Measurements from ENCODE around the gene PSMD9. TPM values are rescaled to one million over a fixed set of nuclear protein-coding genes. Genes with fewer than 3 reads are reported as not detected.
A peak's percentile ranks its signal among the peaks of the same experiment; 100 is the strongest.

Gene PSMD9
- total RNA-seq, 1 donor from 2014 or later: 43.0 TPM

DNA sequence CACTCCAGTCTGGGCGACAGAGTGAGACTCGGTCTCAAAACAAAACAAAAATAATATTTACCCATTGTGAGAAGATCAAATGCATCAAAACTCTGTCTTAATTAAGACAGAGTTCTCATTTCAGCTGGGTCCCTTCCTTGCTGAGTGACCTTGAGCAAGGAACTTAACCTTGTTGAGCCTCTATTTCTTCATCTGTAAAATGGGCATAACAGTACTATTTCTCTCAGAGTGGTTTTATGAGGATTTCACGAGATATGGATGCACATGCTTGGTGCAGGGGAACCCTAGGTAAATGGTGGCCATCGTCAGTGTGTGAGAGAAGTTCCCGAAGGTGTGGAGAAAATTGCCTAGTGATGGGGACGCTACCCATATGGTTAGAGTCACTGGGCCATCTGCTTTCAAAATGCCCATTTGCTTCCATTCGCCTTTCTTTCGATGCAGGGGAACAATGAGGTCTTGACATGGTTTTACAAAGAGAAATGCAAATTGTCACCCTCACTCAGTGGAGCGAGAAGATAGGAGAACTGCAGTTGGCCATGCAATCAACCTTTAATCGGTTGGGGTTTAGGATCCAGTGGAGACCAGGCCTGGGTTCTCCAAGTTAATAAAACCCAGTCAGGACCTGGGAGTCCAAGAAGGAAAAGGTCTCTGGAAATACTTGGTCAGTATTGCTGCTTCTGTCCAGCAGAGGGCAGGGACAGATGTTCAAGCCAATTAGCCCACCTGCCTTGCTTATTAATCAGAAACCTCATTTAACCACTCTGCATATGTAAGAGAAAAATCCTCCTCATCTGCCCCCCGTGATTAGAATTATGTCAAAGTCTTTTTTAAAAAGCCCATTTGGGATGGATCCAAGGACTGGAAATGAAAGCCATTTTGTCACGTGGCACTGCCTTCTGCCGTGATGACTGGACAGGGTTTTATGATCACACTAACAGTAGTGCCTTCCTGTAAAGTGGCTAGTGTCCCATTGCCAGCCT is 67.0 kb downstream of the PSMD9 start:
- no peaks in the 10 kb centered on the region for H3K9me3 Mint-ChIP-seq
- no peak overlapping the region for H3K27ac Mint-ChIP-seq
- H3K27me3 Mint-ChIP-seq: peaks cover 11% of the 10 kb centered on the region
- no peaks in the 10 kb centered on the region for H3K4me1 Mint-ChIP-seq (ENCODE audit: unreplicated experiment)
- TF ChIP-seq, protein P1, sequence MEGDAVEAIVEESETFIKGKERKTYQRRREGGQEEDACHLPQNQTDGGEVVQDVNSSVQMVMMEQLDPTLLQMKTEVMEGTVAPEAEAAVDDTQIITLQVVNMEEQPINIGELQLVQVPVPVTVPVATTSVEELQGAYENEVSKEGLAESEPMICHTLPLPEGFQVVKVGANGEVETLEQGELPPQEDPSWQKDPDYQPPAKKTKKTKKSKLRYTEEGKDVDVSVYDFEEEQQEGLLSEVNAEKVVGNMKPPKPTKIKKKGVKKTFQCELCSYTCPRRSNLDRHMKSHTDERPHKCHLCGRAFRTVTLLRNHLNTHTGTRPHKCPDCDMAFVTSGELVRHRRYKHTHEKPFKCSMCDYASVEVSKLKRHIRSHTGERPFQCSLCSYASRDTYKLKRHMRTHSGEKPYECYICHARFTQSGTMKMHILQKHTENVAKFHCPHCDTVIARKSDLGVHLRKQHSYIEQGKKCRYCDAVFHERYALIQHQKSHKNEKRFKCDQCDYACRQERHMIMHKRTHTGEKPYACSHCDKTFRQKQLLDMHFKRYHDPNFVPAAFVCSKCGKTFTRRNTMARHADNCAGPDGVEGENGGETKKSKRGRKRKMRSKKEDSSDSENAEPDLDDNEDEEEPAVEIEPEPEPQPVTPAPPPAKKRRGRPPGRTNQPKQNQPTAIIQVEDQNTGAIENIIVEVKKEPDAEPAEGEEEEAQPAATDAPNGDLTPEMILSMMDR (conservative IDR thresholded peaks at IDR 0.05): peak; percentile 68
- no peak for DNase-seq (ENCODE audit: extremely low spot score, unreplicated experiment)
- no peaks in the 10 kb centered on the region for H3K36me3 Mint-ChIP-seq
- no peak overlapping the region for H3K4me3 Mint-ChIP-seq

DNA sequence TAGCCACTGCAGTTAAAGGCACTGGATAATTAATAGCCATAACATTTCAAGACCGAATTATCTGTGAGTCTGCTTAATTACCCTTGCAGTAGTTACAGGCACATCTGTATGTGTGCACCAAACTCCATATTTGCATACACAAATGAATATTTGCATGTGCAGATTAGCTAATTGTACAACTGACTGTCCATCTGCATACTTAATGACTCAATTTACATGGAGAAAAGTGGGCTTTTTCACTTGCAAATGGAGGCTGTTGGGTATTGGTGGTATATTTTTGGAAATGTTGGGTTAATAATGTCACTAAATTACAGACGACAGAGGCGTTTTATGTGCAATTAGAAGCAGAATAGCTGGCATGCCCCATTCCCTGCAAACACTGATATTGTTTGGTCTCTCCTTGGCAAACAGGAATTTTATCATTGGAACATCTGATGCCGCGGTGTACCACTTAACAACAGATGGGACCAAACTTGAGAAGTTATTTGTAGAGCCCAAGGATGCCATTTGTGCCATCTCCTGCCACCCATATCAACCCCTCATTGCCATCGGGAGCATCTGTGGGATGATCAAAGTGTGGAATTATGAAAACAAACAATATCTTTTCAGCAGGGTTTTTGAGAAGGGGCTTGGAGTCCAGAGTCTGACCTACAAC is 69.4 kb downstream of the PSMD9 start:
- H3K9me3 Mint-ChIP-seq: no peaks in the 10 kb centered on the region
- H3K27ac Mint-ChIP-seq: no peak overlapping the region
- peaks cover 18% of the 10 kb centered on the region for H3K27me3 Mint-ChIP-seq
- no peaks in the 10 kb centered on the region for H3K4me1 Mint-ChIP-seq (ENCODE audit: unreplicated experiment)
- DNase-seq (ENCODE audit: extremely low spot score, unreplicated experiment): no peak
- no peak overlapping the region for H3K4me3 Mint-ChIP-seq
- TF ChIP-seq, protein P1 (conservative IDR thresholded peaks at IDR 0.05): no peak
- H3K36me3 Mint-ChIP-seq: no peaks in the 10 kb centered on the region

DNA sequence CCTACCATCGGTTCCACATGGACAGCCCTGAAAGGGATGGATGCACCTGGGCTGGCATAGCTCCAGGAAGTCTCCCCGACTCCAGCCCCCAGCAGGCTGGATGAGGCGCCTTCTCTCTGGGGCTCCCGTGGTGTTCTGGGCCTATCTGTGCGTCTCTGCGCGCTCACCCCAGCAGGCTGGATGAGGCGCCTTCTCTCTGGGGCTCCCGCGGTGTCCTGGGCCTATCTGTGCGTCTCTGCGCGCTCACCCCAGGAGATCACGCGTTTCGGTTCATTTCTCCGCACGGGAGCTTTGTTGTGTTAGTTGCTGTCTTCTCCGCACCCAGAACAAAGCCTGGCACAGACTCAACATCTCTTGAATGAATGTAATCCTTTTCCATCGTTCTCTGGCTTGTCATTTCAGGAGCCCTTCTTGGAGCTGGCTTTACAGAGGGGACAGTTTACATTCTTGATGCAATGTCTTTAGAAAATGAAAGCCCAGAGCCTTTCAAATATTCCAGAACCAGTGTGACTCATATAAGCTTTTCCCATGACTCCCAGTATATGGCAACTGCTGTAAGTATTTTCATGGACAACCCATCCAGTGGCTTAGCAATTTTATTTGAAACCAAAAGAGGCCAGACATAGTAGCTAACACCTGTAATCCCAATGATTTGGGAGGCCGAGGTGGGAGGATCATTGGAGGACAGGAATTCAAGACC is 70.1 kb downstream of the PSMD9 start:
- TF ChIP-seq, protein P1 (conservative IDR thresholded peaks at IDR 0.05): no peak
- Mint-ChIP-seq H3K4me3 (no peak overlapping the region), H3K27ac (no peak overlapping the region), H3K36me3 (no peaks in the 10 kb centered on the region), H3K9me3 (no peaks in the 10 kb centered on the region), H3K27me3 (peaks cover 19% of the 10 kb centered on the region), H3K4me1 (ENCODE audit: unreplicated experiment) (no peaks in the 10 kb centered on the region)
- no peak for DNase-seq (ENCODE audit: extremely low spot score, unreplicated experiment)

DNA sequence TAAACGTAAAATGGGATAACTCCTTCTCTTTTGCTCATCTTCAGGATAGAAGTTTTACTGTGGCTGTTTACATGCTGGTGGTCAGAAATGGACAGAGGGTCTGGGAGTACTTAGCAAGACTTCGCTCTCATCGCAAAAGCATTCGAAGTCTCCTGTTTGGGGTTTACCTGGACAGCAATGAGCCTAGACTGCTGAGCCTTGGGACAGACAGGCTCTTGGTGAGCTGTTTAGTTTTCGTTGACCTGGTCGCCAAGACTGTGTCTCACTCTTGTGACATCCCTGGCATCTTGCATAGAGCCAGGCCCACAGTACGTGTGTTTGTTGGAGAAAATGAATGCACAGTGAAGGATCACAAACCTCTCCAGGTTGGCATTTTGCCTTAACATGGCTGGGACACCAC is 72.0 kb downstream of the PSMD9 start:
- H3K4me1 Mint-ChIP-seq (ENCODE audit: unreplicated experiment): no peaks in the 10 kb centered on the region
- no peaks in the 10 kb centered on the region for H3K36me3 Mint-ChIP-seq
- H3K9me3 Mint-ChIP-seq: no peaks in the 10 kb centered on the region
- TF ChIP-seq, protein P1 (conservative IDR thresholded peaks at IDR 0.05): no peak
- no peak overlapping the region for H3K27ac Mint-ChIP-seq
- H3K27me3 Mint-ChIP-seq: peaks cover 19% of the 10 kb centered on the region
- no peak overlapping the region for H3K4me3 Mint-ChIP-seq
- DNase-seq (ENCODE audit: extremely low spot score, unreplicated experiment): no peak

DNA sequence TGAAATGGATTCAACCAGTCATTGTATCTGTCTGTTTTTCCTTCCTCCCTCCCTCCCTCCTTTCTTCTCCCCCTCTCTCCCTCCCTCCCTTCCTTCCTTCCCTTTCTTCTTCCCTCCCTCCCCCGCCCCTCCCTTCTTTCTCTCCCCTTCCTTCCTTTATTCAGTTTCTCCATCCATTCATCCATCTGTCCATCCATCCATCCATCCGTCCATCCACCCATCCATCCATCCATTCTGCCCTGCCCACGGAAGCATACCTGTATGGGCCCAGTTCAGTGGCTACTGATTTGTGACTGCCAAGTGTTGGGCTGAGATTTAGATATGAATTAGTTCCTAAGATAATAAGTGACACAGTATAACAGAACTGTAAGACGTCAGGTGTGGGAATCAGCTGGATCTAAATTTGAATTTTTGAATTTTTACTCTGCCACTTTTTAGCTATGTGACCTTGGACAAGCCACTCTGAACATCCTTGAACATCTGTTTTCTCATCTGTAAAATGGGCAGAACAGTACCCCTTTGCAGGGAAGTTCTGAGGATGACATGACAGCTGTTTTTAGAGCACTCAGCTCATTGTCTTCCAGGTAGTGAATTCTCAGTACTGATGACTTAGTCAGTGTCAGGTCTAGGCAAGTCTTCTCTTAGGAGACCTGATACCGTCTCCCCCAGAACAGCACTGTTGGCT is 72.7 kb downstream of the PSMD9 start:
- Mint-ChIP-seq H3K4me3 (no peak overlapping the region), H3K36me3 (no peaks in the 10 kb centered on the region), H3K4me1 (ENCODE audit: unreplicated experiment) (no peaks in the 10 kb centered on the region)

More for the DNA sequence above, 72.7 kb downstream of the PSMD9 start:
- no peak for DNase-seq (ENCODE audit: extremely low spot score, unreplicated experiment)
- H3K9me3 Mint-ChIP-seq: no peaks in the 10 kb centered on the region
- H3K27ac Mint-ChIP-seq: no peak overlapping the region
- TF ChIP-seq, protein P1 (conservative IDR thresholded peaks at IDR 0.05): no peak
- H3K27me3 Mint-ChIP-seq: peaks cover 19% of the 10 kb centered on the region

All from type B pancreatic cell (in vitro differentiated cells).